ENCODE results near the gene ZNF804B. TPM values are rescaled to one million over a fixed set of nuclear protein-coding genes. Genes with fewer than 3 reads are reported as not detected.

The ZNF804B gene
- total RNA-seq, 1 donor from 2014 or later: not detected

GRCh38 chr7:88929719-88930118, 170.2 kb downstream of the ZNF804B start:
- no peak overlapping the region for H3K27ac Mint-ChIP-seq (ENCODE audit: unreplicated experiment)
- H3K27me3 Mint-ChIP-seq (ENCODE audit: unreplicated experiment): no peaks in the 10 kb centered on the region
- no peaks in the 10 kb centered on the region for H3K9me3 Mint-ChIP-seq (ENCODE audit: unreplicated experiment)

GRCh38 chr7:88933285-88933684, 173.8 kb downstream of the ZNF804B start:
- TF ChIP-seq CTCF (IDR thresholded peaks at IDR 0.05; ENCODE audit: unreplicated experiment): no peak
- Mint-ChIP-seq H3K27me3 (ENCODE audit: unreplicated experiment) (no peaks in the 10 kb centered on the region), H3K4me3 (ENCODE audit: unreplicated experiment) (no peak overlapping the region), H3K9me3 (ENCODE audit: unreplicated experiment) (no peaks in the 10 kb centered on the region), H3K27ac (ENCODE audit: unreplicated experiment) (no peak overlapping the region), H3K36me3 (ENCODE audit: low read depth, unreplicated experiment) (no peaks in the 10 kb centered on the region), H3K4me1 (ENCODE audit: unreplicated experiment) (peaks cover 2% of the 10 kb centered on the region)
- DNase-seq (ENCODE audit: low spot score): no peak

More at GRCh38 chr7:88929719-88930118, 170.2 kb downstream of the ZNF804B start:
- H3K4me3 Mint-ChIP-seq (ENCODE audit: unreplicated experiment): no peak overlapping the region
- no peaks in the 10 kb centered on the region for H3K36me3 Mint-ChIP-seq (ENCODE audit: low read depth, unreplicated experiment)
- no peak for DNase-seq (ENCODE audit: low spot score)
- no peak for TF ChIP-seq CTCF (IDR thresholded peaks at IDR 0.05; ENCODE audit: unreplicated experiment)
- H3K4me1 Mint-ChIP-seq (ENCODE audit: unreplicated experiment): peaks cover 2% of the 10 kb centered on the region

GRCh38 chr7:88942815-88943501, 183.5 kb downstream of the ZNF804B start:
- no peaks in the 10 kb centered on the region for H3K27me3 Mint-ChIP-seq (ENCODE audit: unreplicated experiment)
- no peak for TF ChIP-seq CTCF (IDR thresholded peaks at IDR 0.05; ENCODE audit: unreplicated experiment)
- no peaks in the 10 kb centered on the region for H3K36me3 Mint-ChIP-seq (ENCODE audit: low read depth, unreplicated experiment)
- H3K4me3 Mint-ChIP-seq (ENCODE audit: unreplicated experiment): no peak overlapping the region
- DNase-seq (ENCODE audit: low spot score): no peak
- H3K9me3 Mint-ChIP-seq (ENCODE audit: unreplicated experiment): no peaks in the 10 kb centered on the region
- H3K4me1 Mint-ChIP-seq (ENCODE audit: unreplicated experiment): no peaks in the 10 kb centered on the region
- no peak overlapping the region for H3K27ac Mint-ChIP-seq (ENCODE audit: unreplicated experiment)

- Mint-ChIP-seq H3K4me3 (ENCODE audit: unreplicated experiment) (no peak overlapping the region), H3K36me3 (ENCODE audit: low read depth, unreplicated experiment) (no peaks in the 10 kb centered on the region), H3K9me3 (ENCODE audit: unreplicated experiment) (no peaks in the 10 kb centered on the region), H3K27ac (ENCODE audit: unreplicated experiment) (no peak overlapping the region), H3K27me3 (ENCODE audit: unreplicated experiment) (no peaks in the 10 kb centered on the region), H3K4me1 (ENCODE audit: unreplicated experiment) (no peaks in the 10 kb centered on the region)
- TF ChIP-seq CTCF (IDR thresholded peaks at IDR 0.05; ENCODE audit: unreplicated experiment): no peak
- no peak for DNase-seq (ENCODE audit: low spot score)
Observed at GRCh38 chr7:88951826-88952225, 192.3 kb downstream of the ZNF804B start.

GRCh38 chr7:88964418-88964817, 204.9 kb downstream of the ZNF804B start:
- DNase-seq (ENCODE audit: low spot score): no peak
- Mint-ChIP-seq H3K27ac (ENCODE audit: unreplicated experiment) (no peak overlapping the region), H3K4me3 (ENCODE audit: unreplicated experiment) (no peak overlapping the region), H3K27me3 (ENCODE audit: unreplicated experiment) (no peaks in the 10 kb centered on the region), H3K36me3 (ENCODE audit: low read depth, unreplicated experiment) (no peaks in the 10 kb centered on the region), H3K4me1 (ENCODE audit: unreplicated experiment) (no peaks in the 10 kb centered on the region), H3K9me3 (ENCODE audit: unreplicated experiment) (no peaks in the 10 kb centered on the region)
- TF ChIP-seq CTCF (IDR thresholded peaks at IDR 0.05; ENCODE audit: unreplicated experiment): no peak
